KG1 (cell line): Measurements from ENCODE around the gene TMEM205.
A peak's percentile ranks its signal among the peaks of the same experiment; 100 is the strongest.

ENCODE experiments used
- DNase-seq: peaks from one replicate; lab custom pipeline; 2025; lab: John Stamatoyannopoulos, UW

TMEM205 gene

GRCh38 chr19:11299946-11300810, 45.9 kb downstream of the TMEM205 start:
- no peak for DNase-seq

- no peak for DNase-seq
Measured at GRCh38 chr19:11296264-11296663, 49.8 kb downstream of the TMEM205 start.

GRCh38 chr19:11295665-11296245, 50.3 kb downstream of the TMEM205 start, which contains the start of gene TSPAN16:
Gene TSPAN16, plus strand, starts transcription at chr19:11296160. Its CDS starts 138 bp downstream, at chr19:11296298.
- no peak for DNase-seq

GRCh38 chr19:11295180-11295579, 50.9 kb downstream of the TMEM205 start:
- no peak for DNase-seq

- peak; percentile 55 for DNase-seq
Measured at GRCh38 chr19:11293433-11294389, 52.4 kb downstream of the TMEM205 start.
